Natural killer cell (primary cell): ENCODE results near the gene KCNS1. TPM values are rescaled to one million over a fixed set of nuclear protein-coding genes. Genes with fewer than 3 reads are reported as not detected.
A peak's percentile ranks its signal among the peaks of the same experiment; 100 is the strongest.

ENCODE experiments used
- ATAC-seq, 3 donors: fragments of 150-1000 bp in 2 of 3; fragments of 200-7000 bp in 1 of 3; cut with Tn5 transposase; 1 replicate in 1 of 3; 2 replicates in 2 of 3; pipeline ENCODE4 v1.10.0; 2021; ENCODE audit warnings: mild to moderate bottlenecking in 2 of 3, moderate library complexity in 2 of 3
- DNase-seq, 2 donors: peaks; one replicate each; pipeline versions ENCODE4 v3.0.0 to v3.0.0-alpha.2; 2013 to 2021; ENCODE audit warnings: mixed read lengths in 1 of 2
- H3K27ac ChIP-seq: one replicate; pipeline ENCODE4 v1.5.1; 2013; ENCODE audit warnings: mild to moderate bottlenecking, low read length
- H3K27me3 ChIP-seq: one replicate; pipeline ENCODE4 v1.6.1; 2013; ENCODE audit warnings: low read length; ENCODE audit not compliant: control insufficient read depth, insufficient read depth
- H3K36me3 ChIP-seq: one replicate; pipeline ENCODE4 v1.6.1; 2013; ENCODE audit warnings: low read length; ENCODE audit not compliant: control insufficient read depth, insufficient read depth
- H3K4me1 ChIP-seq: one replicate; pipeline ENCODE4 v1.6.1; 2013; ENCODE audit warnings: low read length; ENCODE audit not compliant: control insufficient read depth, insufficient read depth
- H3K4me3 ChIP-seq: one replicate; pipeline ENCODE4 v1.5.1; 2013; ENCODE audit warnings: low read length
- H3K9me3 ChIP-seq: one replicate; pipeline ENCODE4 v1.6.1; 2013; ENCODE audit warnings: low read length; ENCODE audit not compliant: control insufficient read depth, insufficient read depth
- H3K27ac Mint-ChIP-seq, 2 donors: one replicate each; pipeline ENCODE4 v1.8.0; 2022; ENCODE audit warnings: mild to moderate bottlenecking in 2 of 2, mixed read lengths in 2 of 2, moderate library complexity in 1 of 2
- H3K27me3 Mint-ChIP-seq, 2 donors: one replicate each; pipeline ENCODE4 v1.8.0; 2022; ENCODE audit warnings: low read depth in 2 of 2, mixed read lengths in 2 of 2
- H3K36me3 Mint-ChIP-seq: one replicate; pipeline ENCODE4 v1.8.0; 2022; ENCODE audit warnings: mixed read lengths
- H3K4me1 Mint-ChIP-seq, 2 donors: one replicate each; pipeline ENCODE4 v1.8.0; 2022; ENCODE audit warnings: mixed read lengths in 2 of 2
- H3K4me3 Mint-ChIP-seq: one replicate; pipeline ENCODE4 v1.8.0; 2022; ENCODE audit warnings: mild to moderate bottlenecking, moderate library complexity, mixed read lengths
- H3K9me3 Mint-ChIP-seq, 2 donors: one replicate each; pipeline ENCODE4 v1.8.0; 2022; ENCODE audit warnings: mixed read lengths in 2 of 2
- CTCF ChIP-seq: fragments of 200-600 bp; IDR thresholded peaks from one replicate; pipeline ENCODE4 v1.8.0; 2022; ENCODE audit warnings: antibody characterized with exemption
- WGBS: methylation state at CpG from one replicate; pipeline ENCODE4 v1.1.7; 2013; ENCODE audit warnings: missing lambda C conversion rate; ENCODE audit not compliant: insufficient coverage; 5-methylcytosine and 5-hydroxymethylcytosine counted together
- intact Hi-C: fragments of 100-400 bp; cut with micrococcal nuclease; formaldehyde crosslinking; loops from one replicate; pipeline ENCODE4 v1.14.2; 2022
- total RNA-seq, 4 donors: library from RNA; stranded (reverse); fragments of 120-200 nt in 1 of 4; gene quantifications; one replicate each; pipeline versions ENCODE4 v1.2.3 to v1.2.4, GENCODE V29; 2013 to 2022

The KCNS1 gene
- total RNA-seq, 3 donors from 2014 or later (not counting 1 experiment from before 2014, with no cell fraction given): not detected

- peaks cover 72 to 74% of the 10 kb centered on the region in 2 donors for H3K4me1 Mint-ChIP-seq
- H3K4me1 ChIP-seq: peaks cover 13% of the 10 kb centered on the region
These were observed 29.8 kb downstream of the KCNS1 start for GRCh38 chr20:45070932-45071632.

GRCh38 chr20:45069261-45069660 lies 31.7 kb downstream of the KCNS1 start:
- Mint-ChIP-seq H3K4me1 (peaks cover 83 to 91% of the 10 kb centered on the region in 2 donors), H3K9me3 (no peaks in the 10 kb centered on the region), H3K4me3 (no peak overlapping the region), H3K27ac (peak overlapping the region; percentile 41 to 69), H3K36me3 (peaks cover 8% of the 10 kb centered on the region), H3K27me3 (no peaks in the 10 kb centered on the region)
- Histone ChIP-seq H3K4me3 (no peak overlapping the region), H3K27ac (no peak overlapping the region), H3K4me1 (peaks cover 13% of the 10 kb centered on the region), H3K27me3 (no peaks in the 10 kb centered on the region), H3K36me3 (peaks cover 54% of the 10 kb centered on the region), H3K9me3 (no peaks in the 10 kb centered on the region)
- intact Hi-C loops: no loop called here
- no CpG with 5 or more reads among the region's 1 CpG for WGBS
- DNase-seq: no peak
- no peak for TF ChIP-seq CTCF
- no peak for ATAC-seq

More at GRCh38 chr20:45070932-45071632, 29.8 kb downstream of the KCNS1 start:
- Histone ChIP-seq H3K27me3 (no peaks in the 10 kb centered on the region), H3K4me3 (no peak overlapping the region), H3K27ac (no peak overlapping the region), H3K9me3 (no peaks in the 10 kb centered on the region), H3K36me3 (peaks cover 65% of the 10 kb centered on the region)
- no peak for TF ChIP-seq CTCF
- Mint-ChIP-seq H3K27me3 (no peaks in the 10 kb centered on the region), H3K36me3 (peaks cover 15% of the 10 kb centered on the region), H3K4me3 (no peak overlapping the region), H3K27ac (peak overlapping the region; percentile 49 to 84), H3K9me3 (no peaks in the 10 kb centered on the region)
- intact Hi-C loops: no loop called here
- 97% methylated on average over 6 of the region's 6 CpGs for WGBS
- DNase-seq: no peak
- ATAC-seq: no peak

GRCh38 chr20:45067558-45067957 lies 33.4 kb downstream of the KCNS1 start:
- H3K36me3 ChIP-seq: peaks cover 40% of the 10 kb centered on the region
- no peak overlapping the region for H3K4me3 Mint-ChIP-seq
- H3K9me3 ChIP-seq: no peaks in the 10 kb centered on the region
- H3K9me3 Mint-ChIP-seq: no peaks in the 10 kb centered on the region
- no peak for TF ChIP-seq CTCF
- H3K27ac ChIP-seq: no peak overlapping the region
- peaks cover 6% of the 10 kb centered on the region for H3K4me1 ChIP-seq
- 90% methylated on average over 1 of the region's 2 CpGs for WGBS
- H3K27ac Mint-ChIP-seq: peak overlapping the region; percentile 41 to 83
- intact Hi-C loops: no loop called here
- no peak overlapping the region for H3K4me3 ChIP-seq
- ATAC-seq (no peak), DNase-seq (no peak)
- no peaks in the 10 kb centered on the region for H3K27me3 ChIP-seq
- H3K27me3 Mint-ChIP-seq: no peaks in the 10 kb centered on the region
- peaks cover 77 to 86% of the 10 kb centered on the region in 2 donors for H3K4me1 Mint-ChIP-seq
- peaks cover 8% of the 10 kb centered on the region for H3K36me3 Mint-ChIP-seq

- Histone ChIP-seq H3K27me3 (no peaks in the 10 kb centered on the region), H3K9me3 (no peaks in the 10 kb centered on the region), H3K36me3 (peaks cover 42% of the 10 kb centered on the region), H3K4me3 (no peak overlapping the region), H3K27ac (no peak overlapping the region), H3K4me1 (peaks cover 5% of the 10 kb centered on the region)
- TF ChIP-seq CTCF: no peak
- H3K27me3 Mint-ChIP-seq: no peaks in the 10 kb centered on the region
- peak overlapping the region; percentile 41 to 83 for H3K27ac Mint-ChIP-seq
- H3K9me3 Mint-ChIP-seq: no peaks in the 10 kb centered on the region
- peaks cover 8% of the 10 kb centered on the region for H3K36me3 Mint-ChIP-seq
- intact Hi-C loops: no loop called here
- ATAC-seq (no peak), DNase-seq (no peak)
- 93% methylated on average over 4 of the region's 4 CpGs for WGBS
- H3K4me3 Mint-ChIP-seq: no peak overlapping the region
- peaks cover 75 to 85% of the 10 kb centered on the region in 2 donors for H3K4me1 Mint-ChIP-seq
These were observed 33.8 kb downstream of the KCNS1 start for GRCh38 chr20:45067087-45067486.
